B cell (primary cell): ENCODE measurements around the gene TUBA3C. TPM values are rescaled to one million over a fixed set of nuclear protein-coding genes. Genes with fewer than 3 reads are reported as not detected.

Source experiments
- ATAC-seq: fragments of 200-7000 bp; cut with Tn5 transposase; one replicate; pipeline ENCODE4 v1.10.0; 2021; ENCODE audit warnings: low read depth, mild to moderate bottlenecking, moderate number of reproducible peaks, moderate library complexity
- CTCF ChIA-PET: fragments of 350-600 bp; sonication (Branson Sonifier 250); formaldehyde crosslinking; loops from one replicate; lab custom pipeline; 2021; ENCODE audit warnings: antibody characterized with exemption, inconsistent platforms; lab: Charles Lee
- POLR2A ChIA-PET: fragments of 350-600 bp; sonication (Branson Sonifier 250); formaldehyde crosslinking; loops from one replicate; lab custom pipeline; 2021; ENCODE audit warnings: antibody characterized with exemption; lab: Charles Lee
- DNase-seq: peaks from one replicate; pipeline ENCODE4 v3.0.0; 2013
- H2AFZ ChIP-seq: 2 replicates; pipeline ENCODE4 v1.6.1; 2012; ENCODE audit warnings: mild to moderate bottlenecking, low read depth, low read length; ENCODE audit not compliant: insufficient read depth, poor library complexity, severe bottlenecking
- H3K27ac ChIP-seq, 2 donors: 1 replicate in 1 of 2; 2 replicates in 1 of 2; pipeline ENCODE4 v1.5.1; 2012 to 2013; ENCODE audit warnings: low read length in 2 of 2, mild to moderate bottlenecking in 2 of 2, moderate library complexity in 1 of 2
- H3K27me3 ChIP-seq, 4 experiments: fragments of 200-600 bp in 1 of 4; sonication (generic) in 1 of 4; replicated peaks in 1 of 4; 1 replicate in 2 of 4; 2 replicates in 2 of 4; pipeline versions ENCODE4 v1.6.1 to v1.7.0; 2013 to 2016; ENCODE audit warnings: low read length in 3 of 4, mild to moderate bottlenecking in 2 of 4, mixed read lengths in 1 of 4, moderate library complexity in 1 of 4; ENCODE audit not compliant: insufficient read depth in 4 of 4, control insufficient read depth in 3 of 4; ENCODE audit errors: control extremely low read depth in 1 of 4
- H3K36me3 ChIP-seq, 2 experiments: replicated peaks in 1 of 2; 1 replicate in 1 of 2; 2 replicates in 1 of 2; pipeline versions ENCODE4 v1.6.1 to v1.7.1; 2013; ENCODE audit warnings: low read length in 1 of 2; ENCODE audit not compliant: insufficient read depth in 2 of 2, control insufficient read depth in 1 of 2; ENCODE audit errors: control extremely low read depth in 1 of 2, extremely low read depth in 1 of 2
- H3K4me1 ChIP-seq, 2 donors: fragments of 200-600 bp in 1 of 2; sonication (generic) in 1 of 2; 1 replicate in 1 of 2; 2 replicates in 1 of 2; pipeline versions ENCODE4 v1.5.1 to v1.6.1; 2013 to 2017; ENCODE audit warnings: low read length in 2 of 2; ENCODE audit not compliant: control insufficient read depth in 2 of 2, insufficient read depth in 2 of 2
- H3K4me2 ChIP-seq: replicated peaks from 2 replicates; pipeline ENCODE3; 2012; ENCODE audit warnings: mild to moderate bottlenecking, low read depth, low read length; ENCODE audit not compliant: poor library complexity, severe bottlenecking
- H3K4me3 ChIP-seq, 5 experiments: fragments of 200-600 bp in 1 of 5; sonication (generic) in 1 of 5; 1 replicate in 3 of 5; 2 replicates in 2 of 5; pipeline versions ENCODE4 v1.5.1 to v1.7.0; 2011 to 2016; ENCODE audit warnings: low read length in 4 of 5, mild to moderate bottlenecking in 4 of 5, low read depth in 2 of 5, control low read depth in 1 of 5, moderate library complexity in 1 of 5; ENCODE audit not compliant: insufficient read depth in 1 of 5; ENCODE audit errors: control extremely low read depth in 1 of 5, extremely low read depth in 1 of 5
- H3K79me2 ChIP-seq: fragments of 200-600 bp; sonication (generic); one replicate; pipeline ENCODE4 v1.6.0; 2016; ENCODE audit warnings: low read length; ENCODE audit not compliant: control insufficient read depth, insufficient read depth
- H3K9ac ChIP-seq: fragments of 200-600 bp; sonication (generic); 2 replicates; pipeline ENCODE4 v1.6.1; 2017; ENCODE audit warnings: mild to moderate bottlenecking, low read length, moderate library complexity
- H3K9me3 ChIP-seq, 3 donors: one replicate each; pipeline versions ENCODE4 v1.6.1 to v1.7.1; 2013; ENCODE audit warnings: low read length in 2 of 3; ENCODE audit not compliant: control insufficient read depth in 2 of 3, insufficient read depth in 1 of 3; ENCODE audit errors: control extremely low read depth in 1 of 3
- H4K20me1 ChIP-seq: 2 replicates; pipeline ENCODE4 v1.6.0; 2012; ENCODE audit warnings: mild to moderate bottlenecking, low read length; ENCODE audit not compliant: insufficient read depth, control insufficient read depth, poor library complexity, severe bottlenecking
- H3K27ac Mint-ChIP-seq: one replicate; pipeline ENCODE4 v1.8.0; 2021; ENCODE audit warnings: mixed read lengths
- H3K27me3 Mint-ChIP-seq: one replicate; pipeline ENCODE4 v1.8.0; 2021; ENCODE audit warnings: mixed read lengths
- H3K4me1 Mint-ChIP-seq: one replicate; pipeline ENCODE4 v1.8.0; 2021; ENCODE audit warnings: mixed read lengths
- H3K4me3 Mint-ChIP-seq: one replicate; pipeline ENCODE4 v1.8.0; 2021; ENCODE audit warnings: mixed read lengths
- H3K9me3 Mint-ChIP-seq: one replicate; pipeline ENCODE4 v1.8.0; 2022; ENCODE audit warnings: mixed read lengths; ENCODE audit not compliant: insufficient read depth
- CTCF ChIP-seq: fragments of 200-600 bp; IDR thresholded peaks from one replicate; pipeline ENCODE4 v1.8.0; 2022; ENCODE audit warnings: antibody characterized with exemption, mild to moderate bottlenecking
- EZH2 ChIP-seq: IDR thresholded peaks from 2 replicates; pipeline ENCODE4 v1.6.1; 2012; ENCODE audit warnings: borderline replicate concordance, low read depth, mild to moderate bottlenecking, moderate library complexity, low read length; ENCODE audit not compliant: insufficient read depth, poor library complexity, severe bottlenecking
- WGBS: methylation state at CpG from one replicate; pipeline ENCODE4 v1.1.5; 2013; ENCODE audit warnings: missing lambda C conversion rate; ENCODE audit not compliant: insufficient coverage; 5-methylcytosine and 5-hydroxymethylcytosine counted together
- intact Hi-C: fragments of 100-400 bp; cut with micrococcal nuclease; formaldehyde crosslinking; loops from one replicate; pipeline ENCODE4 v1.10.0; 2022
- polyA plus RNA-seq: library from polyadenylated mRNA; depleted of rRNA; stranded (reverse); fragments of >200 nt; gene quantifications from 2 replicates; pipeline ENCODE4 v1.2.3, GENCODE V29; 2012
- total RNA-seq, 2 donors: library from RNA; stranded (reverse); fragments of 120-200 nt in 1 of 2; gene quantifications; 1 replicate in 1 of 2; 2 replicates in 1 of 2; pipeline versions ENCODE4 v1.2.3 to v1.2.4, GENCODE V29; 2013 to 2022

TUBA3C gene
- total and polyA plus RNA-seq, 2 donors (not counting 1 experiment from before 2014, with no cell fraction given): not detected

GRCh38 chr13:19159181-19159580, 22.4 kb downstream of the TUBA3C start:
- no peak overlapping the region for H3K9ac ChIP-seq
- no peak overlapping the region for H3K4me3 ChIP-seq
- no peak overlapping the region for H3K4me2 ChIP-seq
- H3K79me2 ChIP-seq: no peaks in the 10 kb centered on the region
- H3K27ac ChIP-seq: no peak overlapping the region
- H3K9me3 Mint-ChIP-seq: peaks cover 5% of the 10 kb centered on the region
- TF ChIP-seq CTCF: no peak
- no peak for TF ChIP-seq EZH2
- H3K27me3 Mint-ChIP-seq: no peaks in the 10 kb centered on the region
- no peaks in the 10 kb centered on the region for H3K27me3 ChIP-seq
- no peaks in the 10 kb centered on the region for H3K36me3 ChIP-seq
- H2AFZ ChIP-seq: no peak overlapping the region
- no peaks in the 10 kb centered on the region for H3K4me1 Mint-ChIP-seq
- no peak for ATAC-seq
- H3K9me3 ChIP-seq: peaks cover 0 to 59% (median 0%) of the 10 kb centered on the region in 3 donors
- DNase-seq: no peak
- H3K27ac Mint-ChIP-seq: no peak overlapping the region
- intact Hi-C loops: no loop called here
- ChIA-PET CTCF (no interaction called here), POLR2A (no interaction called here)
- H3K4me1 ChIP-seq: no peaks in the 10 kb centered on the region
- H3K4me3 Mint-ChIP-seq: no peak overlapping the region
- 88% methylated on average over 2 of the region's 2 CpGs for WGBS
- no peaks in the 10 kb centered on the region for H4K20me1 ChIP-seq

- no peaks in the 10 kb centered on the region for H3K27me3 ChIP-seq
- H3K36me3 ChIP-seq: no peaks in the 10 kb centered on the region
- no peak overlapping the region for H3K4me3 ChIP-seq
- Mint-ChIP-seq H3K27me3 (no peaks in the 10 kb centered on the region), H3K9me3 (peaks cover 5% of the 10 kb centered on the region), H3K4me1 (no peaks in the 10 kb centered on the region), H3K4me3 (no peak overlapping the region), H3K27ac (no peak overlapping the region)
- H3K4me2 ChIP-seq: no peak overlapping the region
- no peaks in the 10 kb centered on the region for H4K20me1 ChIP-seq
- ChIA-PET CTCF (no interaction called here), POLR2A (no interaction called here)
- H3K79me2 ChIP-seq: no peaks in the 10 kb centered on the region
- no peak overlapping the region for H3K27ac ChIP-seq
- DNase-seq (no peak), ATAC-seq (no peak)
- no peaks in the 10 kb centered on the region for H3K4me1 ChIP-seq
- no peak overlapping the region for H3K9ac ChIP-seq
- TF ChIP-seq CTCF: no peak
- TF ChIP-seq EZH2: no peak
- H2AFZ ChIP-seq: no peak overlapping the region
- WGBS: 72% methylated on average over 6 of the region's 9 CpGs
- intact Hi-C loops: no loop called here
- peaks cover 0 to 64% (median 0%) of the 10 kb centered on the region in 3 donors for H3K9me3 ChIP-seq
These were observed 23.0 kb downstream of the TUBA3C start for GRCh38 chr13:19158526-19159174.
